Endothelial cell (in vitro differentiated cells): Measurements from ENCODE around the gene CECR2. TPM values are rescaled to one million over a fixed set of nuclear protein-coding genes. Genes with fewer than 3 reads are reported as not detected.

Source experiments
- DNase-seq: peaks from one replicate; pipeline ENCODE4 v3.0.0; 2021; ENCODE audit warnings: low spot score
- H3K27ac Mint-ChIP-seq: one replicate; pipeline ENCODE4 v1.8.0; 2021; ENCODE audit warnings: mixed read lengths, inconsistent platforms; ENCODE audit not compliant: unreplicated experiment
- H3K27me3 Mint-ChIP-seq: one replicate; pipeline ENCODE4 v1.8.0; 2021; ENCODE audit warnings: mild to moderate bottlenecking, moderate library complexity, mixed read lengths, inconsistent platforms; ENCODE audit not compliant: unreplicated experiment
- H3K36me3 Mint-ChIP-seq: one replicate; pipeline ENCODE4 v1.8.0; 2021; ENCODE audit warnings: mild to moderate bottlenecking, low read depth, mixed read lengths, inconsistent platforms; ENCODE audit not compliant: unreplicated experiment
- H3K4me1 Mint-ChIP-seq: one replicate; pipeline ENCODE4 v1.8.0; 2021; ENCODE audit warnings: mild to moderate bottlenecking, mixed read lengths, inconsistent platforms; ENCODE audit not compliant: unreplicated experiment
- H3K4me3 Mint-ChIP-seq: one replicate; pipeline ENCODE4 v1.8.0; 2021; ENCODE audit warnings: mild to moderate bottlenecking, mixed read lengths, inconsistent platforms; ENCODE audit not compliant: unreplicated experiment
- H3K9me3 Mint-ChIP-seq: one replicate; pipeline ENCODE4 v1.8.0; 2021; ENCODE audit warnings: mixed read lengths, inconsistent platforms; ENCODE audit not compliant: unreplicated experiment
- total RNA-seq: library from RNA; stranded (reverse); fragmentation: NEBNext Ultra II Directional; extraction: Animal tissue kit (Norgen Biotek cat#: 25700); gene quantifications from one replicate; pipeline ENCODE4 v1.2.1, GENCODE V29; 2021; ENCODE audit not compliant: unreplicated experiment
- TF ChIP-seq, protein P1 (sequence below): fragments of 200-600 bp; sonication (generic); IDR thresholded peaks from one replicate; pipeline ENCODE4 v1.5.0; 2021; ENCODE audit warnings: antibody characterized with exemption; ENCODE audit not compliant: unreplicated experiment

Gene CECR2
- total RNA-seq, 1 donor from 2014 or later, result 65.3 TPM

DNA sequence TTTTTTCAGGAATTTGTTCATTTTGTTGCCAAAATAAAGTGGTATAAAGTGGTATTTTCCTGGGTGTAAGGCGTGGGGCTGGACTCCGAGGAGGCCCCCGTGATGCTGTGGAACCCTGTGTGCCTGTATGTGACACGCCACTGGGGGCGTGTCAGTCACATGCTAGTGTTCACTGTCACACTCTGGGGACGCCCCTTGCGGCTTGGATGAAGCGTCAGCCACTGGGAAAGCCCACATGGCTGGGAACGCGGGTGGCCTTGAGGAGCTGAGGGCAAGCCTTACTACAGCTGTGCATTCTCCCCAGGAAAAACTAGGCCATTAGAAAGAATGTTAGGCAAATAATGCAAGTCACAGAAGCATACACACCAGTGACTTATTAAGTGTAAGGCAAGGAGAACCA lies 117.1 kb downstream of the CECR2 start:
- peaks cover 4% of the 10 kb centered on the region for H3K27me3 Mint-ChIP-seq
- no peak overlapping the region for H3K4me3 Mint-ChIP-seq
- no peak for DNase-seq
- TF ChIP-seq, protein P1, sequence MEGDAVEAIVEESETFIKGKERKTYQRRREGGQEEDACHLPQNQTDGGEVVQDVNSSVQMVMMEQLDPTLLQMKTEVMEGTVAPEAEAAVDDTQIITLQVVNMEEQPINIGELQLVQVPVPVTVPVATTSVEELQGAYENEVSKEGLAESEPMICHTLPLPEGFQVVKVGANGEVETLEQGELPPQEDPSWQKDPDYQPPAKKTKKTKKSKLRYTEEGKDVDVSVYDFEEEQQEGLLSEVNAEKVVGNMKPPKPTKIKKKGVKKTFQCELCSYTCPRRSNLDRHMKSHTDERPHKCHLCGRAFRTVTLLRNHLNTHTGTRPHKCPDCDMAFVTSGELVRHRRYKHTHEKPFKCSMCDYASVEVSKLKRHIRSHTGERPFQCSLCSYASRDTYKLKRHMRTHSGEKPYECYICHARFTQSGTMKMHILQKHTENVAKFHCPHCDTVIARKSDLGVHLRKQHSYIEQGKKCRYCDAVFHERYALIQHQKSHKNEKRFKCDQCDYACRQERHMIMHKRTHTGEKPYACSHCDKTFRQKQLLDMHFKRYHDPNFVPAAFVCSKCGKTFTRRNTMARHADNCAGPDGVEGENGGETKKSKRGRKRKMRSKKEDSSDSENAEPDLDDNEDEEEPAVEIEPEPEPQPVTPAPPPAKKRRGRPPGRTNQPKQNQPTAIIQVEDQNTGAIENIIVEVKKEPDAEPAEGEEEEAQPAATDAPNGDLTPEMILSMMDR, result no peak
- H3K36me3 Mint-ChIP-seq, result peaks cover 9% of the 10 kb centered on the region
- no peaks in the 10 kb centered on the region for H3K9me3 Mint-ChIP-seq
- H3K27ac Mint-ChIP-seq, result peak overlapping the region; percentile 48
- H3K4me1 Mint-ChIP-seq, result no peaks in the 10 kb centered on the region

DNA sequence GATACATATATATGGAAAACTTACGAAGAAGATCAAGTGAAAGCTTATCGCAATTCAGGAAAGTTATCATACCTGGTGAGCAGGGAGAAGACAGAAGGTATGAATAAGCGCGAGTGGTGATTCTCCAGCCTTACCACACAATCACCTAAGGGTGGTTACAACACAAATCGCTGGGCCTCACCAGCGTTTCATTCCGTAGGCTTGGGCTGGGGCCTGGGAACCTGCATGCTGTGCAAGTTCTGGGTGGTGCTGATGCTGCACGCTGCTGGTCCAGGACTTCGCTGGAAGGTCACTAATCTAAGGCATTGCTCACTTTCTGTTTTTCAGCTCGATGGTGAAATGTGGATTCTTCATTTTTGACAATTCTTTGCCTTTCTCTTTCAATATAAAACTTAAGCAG lies 117.5 kb downstream of the CECR2 start:
- H3K4me3 Mint-ChIP-seq, result no peak overlapping the region
- H3K9me3 Mint-ChIP-seq, result no peaks in the 10 kb centered on the region
- H3K27ac Mint-ChIP-seq, result peak overlapping the region; percentile 48
- TF ChIP-seq, protein P1, result no peak
- peaks cover 4% of the 10 kb centered on the region for H3K27me3 Mint-ChIP-seq
- no peaks in the 10 kb centered on the region for H3K4me1 Mint-ChIP-seq
- peaks cover 7% of the 10 kb centered on the region for H3K36me3 Mint-ChIP-seq
- DNase-seq, result no peak

DNA sequence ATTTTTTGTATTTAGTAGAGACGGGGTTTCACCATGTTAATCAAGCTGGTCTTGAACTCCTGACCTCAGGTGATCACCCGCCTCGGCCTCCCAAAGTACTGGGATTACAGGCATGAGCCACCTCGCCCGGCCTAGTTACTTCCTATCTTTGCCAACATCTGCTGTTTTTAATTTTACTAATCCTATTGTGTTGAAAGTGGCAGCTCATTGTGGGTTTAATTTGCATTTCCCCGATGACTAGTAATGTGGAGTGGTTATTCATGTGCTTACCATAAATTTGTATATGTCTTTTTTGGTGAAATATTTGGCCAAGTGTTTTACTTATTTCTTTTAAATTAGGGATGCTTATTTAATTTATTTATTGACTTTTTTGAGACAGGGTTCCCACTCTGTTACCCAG lies 119.8 kb downstream of the CECR2 start:
- H3K4me1 Mint-ChIP-seq, result no peaks in the 10 kb centered on the region
- H3K4me3 Mint-ChIP-seq, result no peak overlapping the region
- peaks cover 4% of the 10 kb centered on the region for H3K27me3 Mint-ChIP-seq
- peaks cover 7% of the 10 kb centered on the region for H3K36me3 Mint-ChIP-seq
- TF ChIP-seq, protein P1, result no peak
- DNase-seq, result no peak
- no peak overlapping the region for H3K27ac Mint-ChIP-seq
- H3K9me3 Mint-ChIP-seq, result no peaks in the 10 kb centered on the region

DNA sequence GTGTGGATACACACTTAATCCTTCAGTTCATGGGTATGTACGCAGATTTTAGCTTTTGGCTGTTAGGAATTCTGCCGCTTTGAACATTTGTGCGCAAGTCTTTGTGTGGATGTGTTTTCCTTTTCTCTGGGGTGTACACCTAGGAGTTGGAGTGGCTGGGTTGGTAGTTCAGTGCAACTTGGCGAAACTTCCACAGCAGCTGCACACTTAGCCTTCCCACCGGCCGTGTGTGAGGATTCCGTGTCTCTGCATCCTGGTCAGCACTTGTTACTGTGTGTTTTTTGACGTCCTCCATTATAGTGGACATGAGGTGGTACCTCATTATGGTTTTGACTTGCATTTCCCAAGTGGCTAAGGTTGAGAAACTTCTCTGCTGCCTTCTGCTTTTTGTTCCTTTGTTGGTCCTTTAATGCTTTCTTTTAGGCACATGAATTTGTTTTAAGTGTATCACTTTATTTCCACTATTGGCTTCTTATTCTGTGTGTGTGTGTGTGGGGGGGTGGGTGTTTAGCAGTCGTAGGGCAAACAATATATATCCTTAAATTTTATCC lies 121.9 kb downstream of the CECR2 start:
- Mint-ChIP-seq H3K27me3 (peaks cover 4% of the 10 kb centered on the region), H3K27ac (no peak overlapping the region), H3K4me1 (no peaks in the 10 kb centered on the region), H3K4me3 (no peak overlapping the region), H3K36me3 (peaks cover 7% of the 10 kb centered on the region), H3K9me3 (no peaks in the 10 kb centered on the region)
- TF ChIP-seq, protein P1, result no peak
- DNase-seq, result no peak

DNA sequence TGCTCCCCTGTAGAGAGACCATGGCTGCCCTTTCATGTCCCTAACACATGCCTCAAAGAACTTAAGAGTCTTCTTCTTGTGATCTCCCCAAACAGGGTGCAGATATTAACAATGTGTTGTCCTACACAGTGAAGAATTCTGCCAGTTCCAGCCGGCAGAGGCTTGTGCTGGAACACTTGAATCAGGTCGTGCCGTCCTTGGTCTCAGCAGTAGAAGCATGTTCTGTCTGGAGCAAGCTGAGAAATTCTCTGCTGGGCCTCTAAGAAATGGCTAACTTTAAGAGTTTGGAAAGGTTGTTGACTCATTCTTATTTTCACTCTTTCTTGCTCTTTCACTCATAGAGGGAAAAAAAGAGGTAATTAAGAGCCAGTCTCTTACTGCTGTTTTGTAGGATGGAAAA lies 123.0 kb downstream of the CECR2 start:
- H3K27me3 Mint-ChIP-seq, result peaks cover 1% of the 10 kb centered on the region
- H3K36me3 Mint-ChIP-seq, result peaks cover 5% of the 10 kb centered on the region
- no peaks in the 10 kb centered on the region for H3K4me1 Mint-ChIP-seq
- no peak overlapping the region for H3K27ac Mint-ChIP-seq
- H3K9me3 Mint-ChIP-seq, result no peaks in the 10 kb centered on the region
- TF ChIP-seq, protein P1, result no peak
- DNase-seq, result no peak
- no peak overlapping the region for H3K4me3 Mint-ChIP-seq
